ENCODE data around the gene CLDN1. TPM values are rescaled to one million over a fixed set of nuclear protein-coding genes. Genes with fewer than 3 reads are reported as not detected.

The CLDN1 gene
- total and polyA plus RNA-seq, 2 donors (not counting 1 experiment from before 2014, with no cell fraction given): not detected

GRCh38 chr3:190299969-190300368 is 22.3 kb downstream of the CLDN1 start:
- Histone ChIP-seq H3K9me3 (ENCODE audit: control extremely low read depth in 1 of 3, control insufficient read depth in 2 of 3, insufficient read depth in 1 of 3, low read length in 2 of 3) (no peaks in the 10 kb centered on the region), H3K27me3 (replicated peaks in 1 of 4; ENCODE audit: control extremely low read depth in 1 of 4, control insufficient read depth in 3 of 4, insufficient read depth in 4 of 4, low read length in 3 of 4) (no peaks in the 10 kb centered on the region), H3K4me3 (ENCODE audit: control extremely low read depth in 1 of 5, extremely low read depth in 1 of 5, insufficient read depth in 1 of 5, low read depth in 2 of 5, low read length in 4 of 5) (no peak overlapping the region), H3K4me2 (replicated peaks; ENCODE audit: low read depth, low read length, poor library complexity, severe bottlenecking) (no peak overlapping the region), H4K20me1 (ENCODE audit: control insufficient read depth, insufficient read depth, low read length, poor library complexity, severe bottlenecking) (no peaks in the 10 kb centered on the region), H3K27ac (ENCODE audit: low read length in 2 of 2) (no peak overlapping the region), H3K79me2 (ENCODE audit: control insufficient read depth, insufficient read depth, low read length) (no peaks in the 10 kb centered on the region), H3K9ac (ENCODE audit: low read length) (no peak overlapping the region), H3K4me1 (ENCODE audit: control insufficient read depth in 2 of 2, insufficient read depth in 2 of 2, low read length in 2 of 2) (no peaks in the 10 kb centered on the region), H2AFZ (ENCODE audit: insufficient read depth, low read depth, low read length, poor library complexity, severe bottlenecking) (no peak overlapping the region), H3K36me3 (replicated peaks in 1 of 2; ENCODE audit: control extremely low read depth in 1 of 2, control insufficient read depth in 1 of 2, extremely low read depth in 1 of 2, insufficient read depth in 2 of 2, low read length in 1 of 2) (no peaks in the 10 kb centered on the region)
- Mint-ChIP-seq H3K4me3 (no peak overlapping the region), H3K27ac (no peak overlapping the region), H3K4me1 (peaks cover 4% of the 10 kb centered on the region), H3K9me3 (ENCODE audit: insufficient read depth) (no peaks in the 10 kb centered on the region), H3K27me3 (peaks cover 4% of the 10 kb centered on the region)
- TF ChIP-seq EZH2 (IDR thresholded peaks at IDR 0.05; ENCODE audit: borderline replicate concordance, insufficient read depth, low read depth, low read length, poor library complexity, severe bottlenecking): no peak
- TF ChIP-seq, protein P1, sequence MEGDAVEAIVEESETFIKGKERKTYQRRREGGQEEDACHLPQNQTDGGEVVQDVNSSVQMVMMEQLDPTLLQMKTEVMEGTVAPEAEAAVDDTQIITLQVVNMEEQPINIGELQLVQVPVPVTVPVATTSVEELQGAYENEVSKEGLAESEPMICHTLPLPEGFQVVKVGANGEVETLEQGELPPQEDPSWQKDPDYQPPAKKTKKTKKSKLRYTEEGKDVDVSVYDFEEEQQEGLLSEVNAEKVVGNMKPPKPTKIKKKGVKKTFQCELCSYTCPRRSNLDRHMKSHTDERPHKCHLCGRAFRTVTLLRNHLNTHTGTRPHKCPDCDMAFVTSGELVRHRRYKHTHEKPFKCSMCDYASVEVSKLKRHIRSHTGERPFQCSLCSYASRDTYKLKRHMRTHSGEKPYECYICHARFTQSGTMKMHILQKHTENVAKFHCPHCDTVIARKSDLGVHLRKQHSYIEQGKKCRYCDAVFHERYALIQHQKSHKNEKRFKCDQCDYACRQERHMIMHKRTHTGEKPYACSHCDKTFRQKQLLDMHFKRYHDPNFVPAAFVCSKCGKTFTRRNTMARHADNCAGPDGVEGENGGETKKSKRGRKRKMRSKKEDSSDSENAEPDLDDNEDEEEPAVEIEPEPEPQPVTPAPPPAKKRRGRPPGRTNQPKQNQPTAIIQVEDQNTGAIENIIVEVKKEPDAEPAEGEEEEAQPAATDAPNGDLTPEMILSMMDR (IDR thresholded peaks at IDR 0.05): no peak
- 81% methylated on average over 2 of the region's 4 CpGs for WGBS (ENCODE audit: insufficient coverage)
- DNase-seq (no peak), ATAC-seq (ENCODE audit: low read depth) (no peak)
- CTCF ChIA-PET: no interaction called here
- intact Hi-C loops (cut with micrococcal nuclease): no loop called here
- POLR2A ChIA-PET: no interaction called here

DNA sequence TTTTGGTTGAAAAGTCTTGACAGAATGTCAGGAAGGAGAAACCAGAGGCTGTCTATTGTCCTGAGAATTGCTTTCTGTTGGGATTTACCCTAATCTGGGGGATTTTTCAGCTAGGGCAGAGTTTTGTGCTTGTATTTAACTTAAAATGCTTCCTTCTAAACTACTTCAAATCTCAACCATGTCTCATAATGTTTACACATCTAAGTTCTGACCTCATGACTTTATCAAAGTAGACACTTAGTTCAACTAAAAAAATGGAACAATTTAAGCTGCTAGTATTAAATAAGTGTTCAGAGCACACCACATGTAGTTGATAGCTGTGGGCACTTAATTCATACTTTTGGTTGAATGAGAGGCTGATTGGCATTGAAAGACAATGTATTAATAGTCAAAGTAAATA is 28.2 kb downstream of the CLDN1 start:
- Histone ChIP-seq H3K9ac (ENCODE audit: low read length) (no peak overlapping the region), H2AFZ (ENCODE audit: insufficient read depth, low read depth, low read length, poor library complexity, severe bottlenecking) (no peak overlapping the region), H3K36me3 (replicated peaks in 1 of 2; ENCODE audit: control extremely low read depth in 1 of 2, control insufficient read depth in 1 of 2, extremely low read depth in 1 of 2, insufficient read depth in 2 of 2, low read length in 1 of 2) (no peaks in the 10 kb centered on the region), H3K79me2 (ENCODE audit: control insufficient read depth, insufficient read depth, low read length) (no peaks in the 10 kb centered on the region), H3K27ac (ENCODE audit: low read length in 2 of 2) (no peak overlapping the region), H3K4me2 (replicated peaks; ENCODE audit: low read depth, low read length, poor library complexity, severe bottlenecking) (no peak overlapping the region), H4K20me1 (ENCODE audit: control insufficient read depth, insufficient read depth, low read length, poor library complexity, severe bottlenecking) (no peaks in the 10 kb centered on the region), H3K4me1 (ENCODE audit: control insufficient read depth in 2 of 2, insufficient read depth in 2 of 2, low read length in 2 of 2) (no peaks in the 10 kb centered on the region), H3K9me3 (ENCODE audit: control extremely low read depth in 1 of 3, control insufficient read depth in 2 of 3, insufficient read depth in 1 of 3, low read length in 2 of 3) (peaks cover 0 to 8% (median 4%) of the 10 kb centered on the region in 3 donors), H3K27me3 (replicated peaks in 1 of 4; ENCODE audit: control extremely low read depth in 1 of 4, control insufficient read depth in 3 of 4, insufficient read depth in 4 of 4, low read length in 3 of 4) (no peaks in the 10 kb centered on the region), H3K4me3 (ENCODE audit: control extremely low read depth in 1 of 5, extremely low read depth in 1 of 5, insufficient read depth in 1 of 5, low read depth in 2 of 5, low read length in 4 of 5) (no peak overlapping the region)
- Mint-ChIP-seq H3K9me3 (ENCODE audit: insufficient read depth) (peaks cover 8% of the 10 kb centered on the region), H3K27ac (no peak overlapping the region), H3K4me1 (no peaks in the 10 kb centered on the region), H3K4me3 (no peak overlapping the region), H3K27me3 (no peaks in the 10 kb centered on the region)
- ChIA-PET CTCF (no interaction called here), POLR2A (no interaction called here)
- no peak for ATAC-seq (ENCODE audit: low read depth)
- DNase-seq: no peak
- intact Hi-C loops (cut with micrococcal nuclease): no loop called here
- no peak for TF ChIP-seq EZH2 (IDR thresholded peaks at IDR 0.05; ENCODE audit: borderline replicate concordance, insufficient read depth, low read depth, low read length, poor library complexity, severe bottlenecking)
- TF ChIP-seq, protein P1 (IDR thresholded peaks at IDR 0.05): no peak
